GM19397 (cell line): ENCODE data around the gene CABS1.

Experiments
- ATAC-seq: cut with Tn5 transposase; IDR thresholded peaks from one replicate; pipeline ENCODE4 v1.9.1; 2021; ENCODE audit warnings: mild to moderate bottlenecking, moderate library complexity; ENCODE audit not compliant: unreplicated experiment

CABS1 gene

GRCh38 chr4:70380578-70380977 lies 45.8 kb downstream of the CABS1 start:
- ATAC-seq = no peak

GRCh38 chr4:70382691-70383181 lies 48.0 kb downstream of the CABS1 start, which contains the start of gene SMR3B:
TSS of gene SMR3B (plus strand) at chr4:70383131. CDS start at chr4:70384511, 1,380 bp downstream.
- no peak for ATAC-seq
